NCI-H446 (cell line): Measurements from ENCODE around the gene GRXCR1.

Source experiments
- DNase-seq, 2 experiments: peaks; one replicate each; lab custom pipeline; 2025; lab: John Stamatoyannopoulos, UW

GRXCR1 gene

DNA sequence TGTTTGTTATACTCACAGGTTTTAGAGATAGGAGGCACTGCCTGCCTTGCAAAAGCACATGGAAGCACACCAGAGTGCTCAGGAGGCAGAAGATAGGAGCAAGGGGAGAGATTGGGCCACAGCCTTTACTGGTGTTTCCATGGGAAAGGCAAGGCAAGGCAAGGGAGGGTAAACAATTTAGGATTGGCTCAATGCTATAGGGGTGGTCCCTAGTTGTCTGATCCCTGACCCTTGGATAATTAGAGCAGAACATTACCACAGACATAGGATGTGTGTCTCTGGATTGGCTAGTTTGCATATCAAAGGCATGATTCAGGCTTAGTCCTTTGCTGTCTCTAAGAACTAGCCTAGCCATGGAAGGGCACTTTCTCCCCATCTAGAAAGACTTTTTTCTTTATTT lies 36.1 kb downstream of the GRXCR1 start:
- DNase-seq = no peak

- DNase-seq = no peak
These were observed 49.7 kb downstream of the GRXCR1 start for GRCh38 chr4:42942216-42942615.

- peak in 1 of 2 experiments; percentile 4 for DNase-seq
These were observed 53.4 kb downstream of the GRXCR1 start for GRCh38 chr4:42945874-42946273.

DNA sequence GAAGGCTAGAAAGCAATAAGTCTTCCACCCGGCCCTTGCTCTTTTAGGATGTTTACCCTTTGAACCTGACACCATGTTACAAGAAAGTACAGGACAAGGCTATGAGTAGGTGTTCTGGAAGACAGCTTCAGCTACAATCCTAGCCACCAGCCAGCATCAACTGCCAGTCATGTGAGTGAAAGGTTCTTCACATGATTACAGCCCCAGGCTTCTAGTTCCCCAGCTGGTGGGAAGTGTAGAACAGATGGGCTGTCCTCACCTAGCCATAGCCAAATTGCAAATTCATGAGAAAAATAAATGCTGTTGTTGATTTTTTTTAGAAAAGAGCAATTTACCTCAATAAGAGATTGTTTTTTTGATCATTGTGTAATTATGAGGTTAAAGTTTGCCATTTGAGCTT lies 60.8 kb downstream of the GRXCR1 start:
- DNase-seq = peak; percentile 7 to 41

DNA sequence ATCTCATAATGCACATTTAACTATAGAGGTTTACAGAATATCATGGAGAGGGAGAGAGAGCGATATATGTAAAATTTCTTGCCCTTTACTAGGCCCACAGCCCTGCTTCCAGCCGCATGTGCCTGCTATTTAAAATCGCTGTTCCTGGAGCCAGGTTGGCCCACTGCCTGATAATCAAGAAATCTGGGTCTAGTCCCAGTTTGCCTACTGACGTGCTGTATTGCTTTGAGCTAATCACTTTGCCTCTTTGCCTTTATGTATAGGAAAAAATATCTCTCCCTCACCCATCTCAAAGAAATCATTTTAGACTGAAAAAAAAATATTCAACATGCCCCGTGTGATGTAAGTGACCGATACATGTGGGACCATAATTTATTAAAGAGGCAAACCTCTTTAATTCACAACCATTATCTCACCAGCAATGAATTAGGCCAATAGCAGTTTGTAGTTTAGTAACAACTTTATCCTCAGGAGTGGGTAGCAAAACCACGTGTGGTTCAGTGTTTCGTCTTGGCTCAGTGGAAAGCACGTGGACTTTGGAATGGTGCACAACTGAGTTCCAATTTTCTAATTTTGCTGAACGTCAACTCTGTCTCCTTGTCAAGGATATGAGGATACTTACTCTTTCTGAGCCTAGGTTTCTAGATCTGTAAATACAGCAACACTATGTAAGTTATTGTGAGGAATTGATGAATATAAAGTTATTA lies 62.6 kb downstream of the GRXCR1 start:
- DNase-seq = peak; percentile 56 to 84

DNA sequence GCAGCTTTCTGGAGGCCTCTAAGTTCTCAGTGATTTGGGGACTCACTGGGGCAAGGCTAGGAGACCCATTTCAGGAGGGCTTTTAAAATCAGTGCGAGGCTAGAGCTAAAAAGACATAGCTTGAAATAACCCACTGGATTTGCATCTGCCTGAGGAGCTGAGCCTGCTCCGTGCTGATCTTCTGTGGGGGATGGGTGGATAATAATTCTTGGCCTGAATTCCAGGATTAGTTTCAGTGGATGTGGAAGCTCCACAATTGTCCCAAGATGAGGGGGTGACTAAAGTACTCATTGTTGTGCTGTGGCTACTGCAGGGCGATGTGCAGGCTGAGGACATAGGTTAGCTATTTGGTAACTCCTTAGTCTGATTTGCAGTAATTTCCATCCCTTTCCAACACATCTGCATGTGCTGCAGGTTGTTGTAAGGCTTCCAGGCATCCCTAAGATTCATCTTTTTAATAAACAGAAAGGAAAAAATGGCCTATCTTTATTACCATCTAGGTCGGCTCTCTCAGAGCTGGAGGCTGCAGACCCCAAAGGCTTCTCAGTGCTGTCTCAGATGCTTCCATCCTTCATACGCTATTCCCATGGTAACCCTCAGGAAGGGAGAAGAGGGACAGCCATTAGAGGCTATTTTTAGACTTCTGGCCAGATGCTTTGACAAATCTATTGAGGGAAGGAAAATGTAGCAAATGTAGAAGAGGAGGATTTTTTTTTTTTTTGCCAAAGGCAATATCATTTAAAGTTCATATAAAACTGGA lies 63.4 kb downstream of the GRXCR1 start:
- peak in 1 of 2 experiments; percentile 7 for DNase-seq

- peak in 1 of 2 experiments; percentile 49 for DNase-seq
These were observed 72.8 kb downstream of the GRXCR1 start for GRCh38 chr4:42965326-42965725.

DNA sequence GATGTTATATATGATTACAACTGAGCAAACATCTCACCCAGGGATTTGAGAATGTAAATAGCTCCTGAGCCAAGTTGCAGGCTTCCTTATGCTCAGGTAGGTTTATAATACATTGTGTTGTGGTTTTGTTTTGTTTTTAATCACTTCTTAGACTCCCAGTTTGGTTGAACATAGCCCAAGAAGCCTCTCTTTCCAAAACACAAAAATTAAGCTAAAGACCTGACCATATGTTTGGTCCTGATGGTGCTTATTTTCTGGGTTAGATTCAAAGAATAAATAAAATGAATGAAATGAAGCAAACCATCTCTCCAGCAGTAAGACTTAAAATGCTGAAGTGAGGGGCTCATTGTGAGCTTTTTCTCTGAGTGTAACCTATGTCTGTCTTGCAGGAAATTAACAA lies 93.5 kb downstream of the GRXCR1 start:
- peak in 1 of 2 experiments; percentile 14 for DNase-seq

- DNase-seq = peak; percentile 6 to 54
These were observed 102.9 kb downstream of the GRXCR1 start for GRCh38 chr4:42995343-42995944.

GRCh38 chr4:43008793-43009192 lies 116.3 kb downstream of the GRXCR1 start:
- DNase-seq = no peak

DNA sequence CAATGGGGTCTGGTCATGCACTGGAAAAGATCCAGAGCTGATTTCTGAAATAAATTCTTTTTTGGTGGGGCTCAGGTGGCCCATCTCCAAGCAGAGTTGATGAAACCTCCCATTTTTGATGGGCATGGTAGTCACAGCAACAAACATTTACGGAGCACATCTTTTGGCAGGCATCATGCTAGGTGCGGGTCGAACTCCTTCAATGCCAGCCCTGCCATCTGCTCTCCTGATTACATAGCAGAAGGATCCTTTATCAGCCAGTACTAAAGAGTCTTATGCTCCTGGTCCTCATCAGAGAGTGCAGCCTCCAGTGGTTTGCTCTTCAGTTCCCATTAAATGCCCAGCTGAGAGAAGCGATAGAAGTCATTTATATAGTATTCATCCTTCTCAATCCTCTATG lies 121.7 kb downstream of the GRXCR1 start:
- peak; percentile 11 to 62 for DNase-seq

GRCh38 chr4:43041632-43042031 lies 149.1 kb downstream of the GRXCR1 start:
- DNase-seq = no peak

GRCh38 chr4:43047058-43047457 lies 154.5 kb downstream of the GRXCR1 start:
- peak; percentile 50 to 86 for DNase-seq

DNA sequence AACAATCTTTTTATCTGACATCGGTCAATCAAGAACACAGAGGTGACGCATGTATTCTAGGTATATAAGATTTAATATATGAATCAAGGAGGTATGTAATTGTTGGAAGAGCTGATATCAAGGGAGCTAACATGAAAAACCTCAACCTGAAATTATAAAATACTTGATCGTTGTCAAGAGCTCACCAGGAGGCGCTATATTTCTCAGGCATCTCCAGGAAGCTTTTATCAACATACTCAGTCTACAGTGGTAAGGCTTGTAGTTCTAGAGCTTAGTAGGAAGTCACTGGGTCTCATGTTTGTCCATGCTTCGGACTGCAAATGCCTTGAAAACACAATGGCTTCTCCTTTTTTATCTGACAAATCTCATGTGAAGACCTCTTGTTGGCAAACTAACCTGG lies 156.1 kb downstream of the GRXCR1 start:
- DNase-seq = no peak

- peak; percentile 20 to 52 for DNase-seq
These were observed 156.8 kb downstream of the GRXCR1 start for GRCh38 chr4:43049326-43049725.

DNA sequence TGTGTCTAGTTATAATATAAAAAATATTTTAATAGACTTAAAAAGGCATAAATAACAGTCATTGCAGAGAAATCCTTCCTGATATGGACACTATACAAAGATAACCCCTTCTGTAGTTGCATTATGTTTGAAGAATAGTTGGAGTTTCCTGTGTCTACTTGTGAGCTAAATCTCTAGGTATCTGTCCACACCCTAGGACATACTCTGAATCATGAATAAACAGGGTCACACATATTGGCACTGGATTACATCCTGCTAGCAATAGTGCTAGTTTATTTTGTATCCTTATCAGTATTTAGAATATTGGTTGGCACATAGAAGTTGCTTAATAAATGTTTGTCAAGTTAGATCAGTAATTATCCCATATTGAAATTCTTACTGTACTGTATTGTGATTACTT lies 173.9 kb downstream of the GRXCR1 start:
- no peak for DNase-seq

DNA sequence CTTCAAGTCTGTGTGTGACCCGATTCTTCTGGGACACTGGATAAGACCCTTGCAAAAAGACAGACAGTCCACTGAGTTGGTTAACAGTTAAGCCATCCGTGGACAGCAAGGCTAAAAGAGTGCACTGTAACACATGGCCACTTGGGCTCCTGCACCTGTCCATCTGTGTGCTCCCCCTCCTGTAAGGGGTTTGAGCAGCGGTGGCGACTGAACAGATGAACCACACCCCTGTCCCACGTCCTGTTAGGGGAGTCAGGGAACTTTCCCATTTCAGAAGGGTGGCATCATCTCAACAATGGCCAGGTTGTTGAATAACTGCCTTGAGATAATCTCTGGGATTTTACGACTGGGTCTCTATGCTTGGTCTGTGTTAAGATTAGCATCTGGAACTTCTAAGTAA lies 178.6 kb downstream of the GRXCR1 start:
- DNase-seq = no peak
